Pancreas (tissue), 10 donors: ENCODE data around the gene UPK3A. TPM values are rescaled to one million over a fixed set of nuclear protein-coding genes. Genes with fewer than 3 reads are reported as not detected.
A peak's percentile ranks its signal among the peaks of the same experiment; 100 is the strongest.

ENCODE experiments used
- ATAC-seq, 4 donors: fragments of 200-7000 bp; cut with Tn5 transposase; one replicate each; pipeline versions ENCODE4 v1.8.0 to v1.9.1; 2020; ENCODE audit warnings: mild to moderate bottlenecking in 4 of 4, moderate library complexity in 4 of 4
- DNase-seq, 6 donors: peaks; one replicate each; pipeline ENCODE4 v3.0.0-alpha.2; 2020
- FAIRE-seq: peaks from 2 replicates; lab custom pipeline; 2012; peaks lifted over from hg19 to GRCh38; lab: Jason Lieb, UNC
- H3K27ac ChIP-seq, 4 donors: fragments of 200-600 bp; sonication (generic); 1 replicate in 3 of 4; 2 replicates in 1 of 4; pipeline versions ENCODE4 v1.5.0 to v1.8.0; 2020
- H3K27me3 ChIP-seq, 4 donors: fragments of 200-600 bp; one replicate each; pipeline ENCODE4 v1.8.0; 2021
- H3K36me3 ChIP-seq, 3 donors: fragments of 200-600 bp; sonication (generic) in 1 of 3; one replicate each; pipeline versions ENCODE4 v1.5.0 to v1.8.0; 2020 to 2021
- H3K4me1 ChIP-seq, 3 donors: fragments of 200-600 bp; one replicate each; pipeline ENCODE4 v1.8.0; 2021
- H3K4me3 ChIP-seq, 4 donors: fragments of 200-600 bp; sonication (generic) in 2 of 4; one replicate each; pipeline versions ENCODE4 v1.5.0 to v1.8.0; 2020 to 2021
- H3K9me3 ChIP-seq, 4 donors: fragments of 200-600 bp; one replicate each; pipeline ENCODE4 v1.8.0; 2021
- WGBS, 2 donors: extraction: QIAGEN DNeasy Blood & Tissue Kit; methylation state at CpG; one replicate each; pipeline ENCODE4 v1.1.7; 2013; 5-methylcytosine and 5-hydroxymethylcytosine counted together
- intact Hi-C, 3 donors: fragments of 100-400 bp; cut with DNase I; formaldehyde crosslinking; loops; one replicate each; pipeline versions ENCODE4 v1.11.1 to v1.14.2; 2022
- polyA plus RNA-seq, 2 donors: library from polyadenylated mRNA; stranded (reverse); fragments of 200-250 nt; gene quantifications; one replicate each; pipeline ENCODE4 v1.2.3, GENCODE V29; 2013
- total RNA-seq, 6 donors: library from RNA; stranded (reverse); fragmentation: NEBNext Ultra II Directional in 4 of 6; extraction: Animal tissue kit (Norgen Biotek cat#: 25700) in 4 of 6; gene quantifications; one replicate each; pipeline versions ENCODE4 v1.2.1 to v1.2.4, GENCODE V29; 2021 to 2023
- TF ChIP-seq, protein P1 (sequence below), 4 donors: fragments of 200-600 bp; sonication (generic) in 3 of 4; IDR thresholded peaks; one replicate each; pipeline versions ENCODE4 v1.5.0 to v1.8.0; 2021; ENCODE audit warnings: antibody characterized with exemption in 4 of 4
- donor health status: healthy with polysubstance abuse.
- donor health status: DM: no; HTN: no; CAD: no; lungs with moderate emphysema.
- donor health status: DM: no; HTN: no; CAD: no.
- donor health status: control.
- donor health status: control.
- donor health status: Bipolar disorder and iron deficiency.
- donor health status: DM: yes; HTN: yes; CAD: no.
- donor health status: DM: no; HTN: no; CAD: no.
- donor health status: DM: no; HTN: no; CAD: no.
- donor health status: DM: yes; HTN: yes; CAD: no.

UPK3A gene
- total and polyA plus RNA-seq, 8 donors, result 0.21 TPM; not detected in 7

DNA sequence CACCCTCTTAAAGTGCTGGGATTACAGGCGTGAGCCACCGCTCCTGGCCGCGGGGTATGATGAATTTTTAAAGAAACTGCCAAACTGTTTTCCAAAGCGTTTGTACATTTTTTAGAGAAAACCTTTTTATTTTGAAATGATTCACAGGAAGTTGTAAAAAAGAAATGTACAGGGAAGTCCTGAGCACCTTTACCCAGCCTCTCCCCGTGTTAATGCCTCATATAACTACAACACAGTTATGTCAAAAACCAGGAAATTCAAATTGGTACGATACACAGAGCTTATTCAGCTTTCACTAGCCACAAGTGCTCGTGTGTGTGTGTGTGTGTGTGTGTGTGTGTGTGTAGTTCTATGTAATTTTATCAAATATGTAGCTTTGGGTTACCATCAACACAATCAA, 18.0 kb downstream of the UPK3A start:
- no peak overlapping the region for H3K27ac ChIP-seq
- no peaks in the 10 kb centered on the region for H3K27me3 ChIP-seq
- DNase-seq, result no peak
- H3K9me3 ChIP-seq, result no peaks in the 10 kb centered on the region
- no peaks in the 10 kb centered on the region for H3K36me3 ChIP-seq
- intact Hi-C loops, result no loop called here
- TF ChIP-seq, protein P1, sequence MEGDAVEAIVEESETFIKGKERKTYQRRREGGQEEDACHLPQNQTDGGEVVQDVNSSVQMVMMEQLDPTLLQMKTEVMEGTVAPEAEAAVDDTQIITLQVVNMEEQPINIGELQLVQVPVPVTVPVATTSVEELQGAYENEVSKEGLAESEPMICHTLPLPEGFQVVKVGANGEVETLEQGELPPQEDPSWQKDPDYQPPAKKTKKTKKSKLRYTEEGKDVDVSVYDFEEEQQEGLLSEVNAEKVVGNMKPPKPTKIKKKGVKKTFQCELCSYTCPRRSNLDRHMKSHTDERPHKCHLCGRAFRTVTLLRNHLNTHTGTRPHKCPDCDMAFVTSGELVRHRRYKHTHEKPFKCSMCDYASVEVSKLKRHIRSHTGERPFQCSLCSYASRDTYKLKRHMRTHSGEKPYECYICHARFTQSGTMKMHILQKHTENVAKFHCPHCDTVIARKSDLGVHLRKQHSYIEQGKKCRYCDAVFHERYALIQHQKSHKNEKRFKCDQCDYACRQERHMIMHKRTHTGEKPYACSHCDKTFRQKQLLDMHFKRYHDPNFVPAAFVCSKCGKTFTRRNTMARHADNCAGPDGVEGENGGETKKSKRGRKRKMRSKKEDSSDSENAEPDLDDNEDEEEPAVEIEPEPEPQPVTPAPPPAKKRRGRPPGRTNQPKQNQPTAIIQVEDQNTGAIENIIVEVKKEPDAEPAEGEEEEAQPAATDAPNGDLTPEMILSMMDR (IDR thresholded peaks at IDR 0.05), result no peak
- no peak for FAIRE-seq
- peak in 1 of 4 donors; percentile 15 for ATAC-seq
- H3K4me1 ChIP-seq, result no peaks in the 10 kb centered on the region
- no peak overlapping the region for H3K4me3 ChIP-seq
- 60 to 75% methylated on average over 8 of the region's 8 CpGs for WGBS, 2 donors

DNA sequence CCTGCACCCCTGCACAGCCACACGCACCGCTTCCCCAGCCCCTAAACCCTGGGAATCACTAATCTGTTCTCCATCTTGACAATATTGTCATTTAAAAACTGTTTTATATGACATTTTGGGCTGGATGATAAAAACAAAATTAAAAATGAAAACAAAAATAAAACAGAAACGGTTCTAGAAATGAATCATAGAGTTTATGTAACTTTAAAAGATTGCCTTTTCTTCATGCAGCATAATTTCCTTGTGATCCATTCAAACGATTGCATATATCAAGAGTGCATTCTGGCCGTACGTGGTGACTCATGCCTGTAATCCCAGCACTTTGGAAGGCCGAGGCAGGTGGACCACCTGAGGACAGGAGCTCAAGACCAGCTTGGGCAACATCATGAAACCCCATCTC, 18.4 kb downstream of the UPK3A start:
- WGBS, 2 donors, result 63 to 71% methylated on average over 7 of the region's 7 CpGs
- H3K9me3 ChIP-seq, result no peaks in the 10 kb centered on the region
- no peak for ATAC-seq
- no peaks in the 10 kb centered on the region for H3K27me3 ChIP-seq
- H3K4me1 ChIP-seq, result no peaks in the 10 kb centered on the region
- H3K36me3 ChIP-seq, result no peaks in the 10 kb centered on the region
- intact Hi-C loops, result no loop called here
- no peak for FAIRE-seq
- H3K27ac ChIP-seq, result no peak overlapping the region
- no peak for DNase-seq
- TF ChIP-seq, protein P1 (IDR thresholded peaks at IDR 0.05), result no peak
- H3K4me3 ChIP-seq, result no peak overlapping the region

DNA sequence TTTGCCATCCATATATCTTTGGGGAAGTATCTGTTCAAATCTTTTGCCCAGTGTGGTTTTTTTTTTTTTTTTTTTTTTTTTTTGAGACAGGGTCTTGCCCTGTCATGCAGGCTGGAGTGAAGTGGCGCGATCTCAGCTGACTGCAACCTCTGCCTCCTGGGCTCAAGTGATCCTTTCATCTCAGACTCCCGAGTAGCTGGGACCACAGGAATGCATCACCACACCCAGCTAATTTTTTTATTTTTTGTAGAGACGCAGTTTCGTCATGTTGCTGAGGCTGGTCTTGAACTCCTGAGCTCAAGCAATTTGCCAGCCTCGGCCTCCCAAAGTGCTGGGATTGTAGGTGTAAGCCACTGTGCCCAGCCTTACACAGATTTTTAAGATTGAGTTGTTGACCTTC, 20.2 kb downstream of the UPK3A start:
- no peaks in the 10 kb centered on the region for H3K36me3 ChIP-seq
- ATAC-seq (no peak), FAIRE-seq (no peak), DNase-seq (no peak)
- intact Hi-C loops, result no loop called here
- 79 to 85% methylated on average over 6 of the region's 6 CpGs for WGBS, 2 donors
- no peak overlapping the region for H3K4me3 ChIP-seq
- no peaks in the 10 kb centered on the region for H3K9me3 ChIP-seq
- TF ChIP-seq, protein P1 (IDR thresholded peaks at IDR 0.05), result no peak
- H3K27me3 ChIP-seq, result no peaks in the 10 kb centered on the region
- H3K27ac ChIP-seq, result no peak overlapping the region
- no peaks in the 10 kb centered on the region for H3K4me1 ChIP-seq

DNA sequence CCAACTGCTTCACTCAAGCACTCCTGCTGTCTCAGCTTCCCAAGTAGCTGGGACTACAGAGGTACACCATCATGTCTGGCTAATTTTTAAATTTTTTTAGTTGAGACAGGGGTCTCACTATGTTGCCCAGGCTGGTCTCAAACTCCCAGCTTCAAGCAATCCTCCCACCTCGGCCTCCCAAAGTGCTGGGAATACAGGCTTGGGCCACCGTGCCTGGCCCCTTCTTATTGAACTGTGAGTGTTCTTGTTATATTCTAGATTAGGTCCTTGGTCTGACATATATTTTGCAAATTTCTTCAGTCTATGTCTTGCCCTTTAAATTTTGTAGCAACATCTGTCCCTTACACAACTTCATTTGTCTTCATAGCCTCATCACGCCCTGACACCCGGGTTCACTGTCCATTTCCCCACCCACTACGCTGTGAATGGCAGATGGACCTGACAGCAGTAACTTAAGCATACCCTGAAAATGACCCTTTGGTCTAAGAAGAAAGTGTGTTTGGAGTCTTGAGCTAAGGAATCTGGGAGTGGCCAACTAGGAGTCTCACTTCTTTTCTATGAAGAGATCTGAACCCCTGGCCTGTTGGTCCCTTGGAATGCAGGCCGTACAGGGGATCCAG, 20.8 kb downstream of the UPK3A start:
- Histone ChIP-seq H3K36me3 (no peaks in the 10 kb centered on the region), H3K4me3 (no peak overlapping the region), H3K27me3 (no peaks in the 10 kb centered on the region), H3K27ac (no peak overlapping the region), H3K9me3 (no peaks in the 10 kb centered on the region), H3K4me1 (no peaks in the 10 kb centered on the region)
- TF ChIP-seq, protein P1 (IDR thresholded peaks at IDR 0.05), result no peak
- ATAC-seq (no peak), DNase-seq (no peak), FAIRE-seq (no peak)
- WGBS, 2 donors, result 69 to 79% methylated on average over 6 of the region's 6 CpGs
- intact Hi-C loops, result no loop called here

DNA sequence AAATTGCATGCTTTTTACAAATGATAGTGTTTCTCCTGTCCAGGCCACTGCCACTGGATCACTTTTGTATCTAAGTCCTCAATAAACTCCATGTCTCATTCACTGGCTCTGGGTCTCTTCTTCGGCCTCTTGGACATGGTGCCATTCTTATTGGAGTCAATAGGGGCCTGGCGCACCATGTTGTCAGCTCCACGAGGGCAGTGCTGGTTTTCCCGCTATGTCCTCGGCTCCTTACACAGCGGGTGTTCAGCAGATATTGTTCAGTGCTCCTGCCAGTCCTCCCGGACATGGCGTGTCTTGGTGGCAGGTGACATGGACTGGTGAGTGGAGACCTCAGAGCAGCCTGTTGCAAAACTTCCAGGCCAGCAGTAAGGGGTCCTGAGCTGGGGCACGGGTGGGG, 21.4 kb downstream of the UPK3A start:
- FAIRE-seq (no peak), ATAC-seq (no peak), DNase-seq (no peak)
- no peaks in the 10 kb centered on the region for H3K27me3 ChIP-seq
- TF ChIP-seq, protein P1 (IDR thresholded peaks at IDR 0.05), result no peak
- no peaks in the 10 kb centered on the region for H3K9me3 ChIP-seq
- peaks cover 0 to 3% (median 0%) of the 10 kb centered on the region in 3 donors for H3K4me1 ChIP-seq
- no peaks in the 10 kb centered on the region for H3K36me3 ChIP-seq
- intact Hi-C loops, result no loop called here
- no peak overlapping the region for H3K4me3 ChIP-seq
- WGBS, 2 donors, result 86 to 87% methylated on average over 9 of the region's 9 CpGs
- H3K27ac ChIP-seq, result no peak overlapping the region
